GM21423 (cell line): ENCODE measurements around the gene SMIM45.

Source experiments
- ATAC-seq: cut with Tn5 transposase; IDR thresholded peaks from one replicate; pipeline ENCODE4 v1.9.1; 2021; ENCODE audit warnings: mild to moderate bottlenecking, moderate library complexity; ENCODE audit not compliant: unreplicated experiment

The SMIM45 gene

DNA sequence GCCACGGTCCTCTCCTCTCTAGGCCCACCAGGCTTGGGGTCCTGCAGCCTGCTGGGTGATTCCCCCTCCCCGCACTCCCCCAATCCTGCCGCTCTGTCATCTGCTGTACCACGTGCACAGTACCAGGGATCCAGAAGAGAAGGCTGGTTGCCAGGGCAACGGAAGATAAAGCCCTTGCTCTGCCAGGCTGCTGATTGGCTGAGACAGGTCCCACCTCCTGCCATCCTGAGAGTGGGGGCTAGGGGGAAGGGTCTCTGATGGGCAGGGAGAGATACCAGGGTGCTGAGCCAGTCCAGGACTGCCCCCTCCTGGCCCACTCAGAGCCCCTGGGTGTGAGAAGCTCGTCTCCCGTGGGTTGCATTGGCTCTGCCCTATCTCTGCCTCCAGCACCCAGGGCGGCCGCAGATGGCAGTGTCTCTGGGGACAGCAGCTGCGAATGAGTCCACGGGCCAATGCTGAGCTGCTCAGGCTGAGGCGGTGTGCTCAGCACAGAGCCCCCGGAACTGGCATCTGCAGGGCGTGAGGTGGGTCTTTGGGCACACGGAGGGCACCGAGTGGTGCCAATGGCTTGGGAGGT, at the start of gene SMIM45:
SMIM45 (plus strand) TSS at position 253 of the 577 bp plus-strand sequence.
- no peak for ATAC-seq

DNA sequence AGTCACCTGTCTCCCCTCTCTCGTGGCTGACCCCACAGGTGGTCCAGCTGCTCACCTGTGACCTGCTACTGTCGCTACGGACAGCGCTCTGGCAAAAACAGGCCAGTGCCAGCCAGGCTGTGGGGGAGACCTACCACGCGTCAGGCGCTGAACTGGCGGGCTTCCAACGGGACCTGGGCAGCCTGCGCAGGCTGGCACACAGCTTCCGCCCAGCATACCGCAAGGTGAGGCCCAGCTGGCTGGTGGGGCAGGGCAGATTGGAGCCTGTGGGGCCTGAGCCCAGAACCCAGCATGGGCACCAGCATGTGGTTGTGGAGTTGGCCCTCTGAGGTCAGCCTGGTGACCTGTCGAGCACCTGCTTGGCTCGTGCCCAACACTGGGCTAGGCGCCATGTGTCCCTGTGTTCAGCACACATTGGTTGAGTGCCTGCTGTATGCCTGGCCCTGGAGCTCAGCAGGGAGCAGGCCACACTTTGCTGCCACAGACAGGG, 49.0 kb upstream of the SMIM45 start:
- no peak for ATAC-seq

DNA sequence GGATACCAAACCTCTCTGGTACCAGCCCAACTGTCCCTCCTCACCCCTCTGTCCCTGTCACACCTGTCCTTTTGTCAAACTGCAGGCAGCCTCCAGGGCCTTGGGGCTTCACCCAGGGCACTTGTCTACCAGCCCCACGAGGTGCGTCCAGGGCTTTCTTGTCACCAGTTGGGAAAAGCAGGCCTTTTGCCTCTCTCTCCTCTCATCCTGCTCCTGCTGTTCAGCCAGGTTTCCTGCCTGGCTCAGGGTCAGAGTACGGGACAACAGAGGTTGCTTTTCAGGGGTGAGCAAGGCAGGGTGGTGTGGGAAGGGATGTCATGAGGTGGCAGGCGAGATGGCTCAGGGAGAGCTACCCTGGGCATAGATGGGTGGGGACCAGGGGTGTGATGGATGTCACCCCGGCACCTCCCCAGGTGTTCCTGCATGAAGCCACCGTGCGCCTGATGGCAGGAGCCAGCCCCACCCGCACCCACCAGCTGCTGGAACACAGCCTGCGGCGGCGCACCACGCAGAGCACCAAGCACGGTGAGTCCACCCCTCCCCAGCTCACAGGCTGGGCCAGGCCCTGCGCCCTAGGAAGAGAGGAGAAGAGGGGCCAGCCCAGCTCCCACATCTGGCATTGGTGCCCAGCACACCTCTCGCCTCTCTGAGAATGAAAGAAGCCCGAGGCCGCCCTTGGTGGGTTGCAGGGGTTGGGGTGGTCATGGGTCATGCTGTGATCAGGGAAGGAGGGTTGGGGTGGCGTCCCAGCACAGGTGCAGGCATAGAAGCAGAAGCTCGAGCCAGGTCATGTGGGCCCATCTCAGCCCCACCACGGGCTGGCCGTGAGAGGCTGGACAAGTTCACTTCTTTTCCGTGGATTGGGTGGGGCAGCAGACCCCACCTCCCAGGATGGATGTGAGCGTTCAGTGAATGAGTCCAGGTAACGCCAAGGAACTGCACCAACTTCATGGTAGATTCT, 47.2 kb upstream of the SMIM45 start:
- ATAC-seq: no peak

DNA sequence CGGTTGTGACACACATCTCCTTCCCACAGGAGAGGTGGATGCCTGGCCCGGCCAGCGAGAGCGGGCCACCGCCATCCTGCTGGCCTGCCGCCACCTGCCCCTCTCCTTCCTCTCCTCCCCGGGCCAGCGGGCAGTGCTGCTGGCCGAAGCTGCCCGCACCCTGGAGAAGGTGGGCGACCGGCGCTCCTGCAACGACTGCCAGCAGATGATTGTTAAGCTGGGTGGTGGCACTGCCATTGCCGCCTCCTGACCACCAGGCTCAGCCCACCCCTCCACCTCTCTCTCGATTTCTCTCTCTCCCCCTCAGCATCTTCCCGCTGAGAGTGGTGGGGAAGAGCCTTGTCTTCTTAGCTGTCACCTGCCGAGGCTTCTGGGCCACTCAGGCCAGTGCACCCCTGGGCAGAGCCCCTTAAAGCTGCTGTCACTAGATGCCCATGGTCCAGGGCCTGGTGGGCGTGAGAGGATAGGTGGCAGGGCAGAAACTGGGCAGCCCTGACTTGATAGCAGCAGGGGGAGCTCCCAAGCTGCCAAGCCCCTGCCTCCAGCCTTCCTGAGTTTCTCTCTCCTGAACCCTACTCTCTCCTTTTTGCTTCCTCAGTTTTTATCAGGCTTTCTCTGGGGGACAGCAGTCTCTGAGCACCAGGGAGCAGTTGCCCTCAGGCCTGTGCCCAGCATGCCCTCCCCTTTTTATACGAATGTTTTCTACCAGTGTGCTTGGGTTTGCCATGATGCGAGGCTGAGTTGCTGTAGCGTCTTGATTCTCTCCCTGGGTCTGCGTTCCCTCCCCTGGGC, 46.3 kb upstream of the SMIM45 start:
- no peak for ATAC-seq

DNA sequence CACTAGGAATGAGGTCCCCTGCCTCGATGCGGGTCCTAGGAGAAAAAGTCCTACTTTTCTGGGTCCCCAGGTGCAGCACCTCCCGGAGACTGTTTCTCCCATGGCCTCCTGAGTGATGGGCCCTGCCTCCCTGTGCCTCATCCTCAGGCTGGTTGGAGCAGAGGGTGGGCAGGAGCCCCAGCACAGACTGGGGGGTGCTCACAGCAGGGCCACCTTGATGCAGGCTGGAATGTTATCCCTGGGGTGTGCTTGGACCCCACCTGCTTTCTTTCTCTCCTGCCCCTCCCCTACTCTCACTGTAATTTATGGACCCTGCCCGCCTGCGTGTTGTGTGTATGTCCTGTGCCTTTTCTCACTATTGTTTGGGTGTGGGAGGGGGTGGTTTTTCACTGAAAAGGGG, 45.1 kb upstream of the SMIM45 start:
- no peak for ATAC-seq

DNA sequence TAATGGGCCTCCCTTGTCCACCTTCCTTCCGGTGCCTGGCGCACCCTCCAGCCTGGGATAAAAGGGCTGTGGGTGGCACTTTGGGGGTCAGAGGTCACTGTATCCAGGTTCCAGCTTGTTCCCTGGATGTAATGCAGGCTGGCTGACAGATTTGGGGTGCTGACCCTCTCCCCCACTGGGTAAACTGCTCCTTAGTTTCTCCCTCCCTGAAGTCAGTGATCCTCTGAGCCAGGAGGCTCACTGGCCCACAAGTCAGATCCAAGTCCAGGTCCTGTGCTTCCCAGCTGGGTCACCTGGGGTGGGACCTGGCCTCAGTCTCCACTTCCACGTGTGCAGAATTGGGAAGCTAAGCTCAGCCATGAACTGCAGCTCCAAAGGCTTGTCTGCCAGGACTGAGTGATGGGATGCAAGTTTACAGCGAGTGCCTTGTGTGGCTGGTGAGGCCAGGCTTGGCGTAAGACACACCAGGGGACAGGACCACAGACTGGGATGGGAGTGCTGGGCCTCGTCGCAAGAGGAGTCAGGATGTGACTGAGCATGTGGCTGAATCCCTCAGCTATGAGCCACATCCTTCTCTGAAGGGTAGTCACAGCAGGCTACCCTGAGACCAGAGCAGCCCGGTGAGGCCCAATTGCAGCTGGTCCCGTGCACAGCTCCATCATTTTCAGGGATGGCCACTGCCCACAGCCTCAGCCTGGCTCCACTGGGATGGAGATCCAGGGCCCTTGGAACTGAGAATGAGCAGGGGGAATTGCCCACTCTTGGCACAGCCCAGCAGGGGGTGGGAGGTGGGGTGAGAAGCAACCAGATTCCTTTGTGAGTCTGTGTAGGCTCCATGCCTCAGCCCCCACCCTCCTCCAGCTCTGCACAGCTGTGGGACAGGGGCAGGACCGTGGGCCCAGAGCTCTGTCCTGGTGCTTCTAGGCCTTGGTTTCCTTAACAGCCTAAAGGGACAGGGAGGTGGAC, 44.2 kb upstream of the SMIM45 start:
- no peak for ATAC-seq

DNA sequence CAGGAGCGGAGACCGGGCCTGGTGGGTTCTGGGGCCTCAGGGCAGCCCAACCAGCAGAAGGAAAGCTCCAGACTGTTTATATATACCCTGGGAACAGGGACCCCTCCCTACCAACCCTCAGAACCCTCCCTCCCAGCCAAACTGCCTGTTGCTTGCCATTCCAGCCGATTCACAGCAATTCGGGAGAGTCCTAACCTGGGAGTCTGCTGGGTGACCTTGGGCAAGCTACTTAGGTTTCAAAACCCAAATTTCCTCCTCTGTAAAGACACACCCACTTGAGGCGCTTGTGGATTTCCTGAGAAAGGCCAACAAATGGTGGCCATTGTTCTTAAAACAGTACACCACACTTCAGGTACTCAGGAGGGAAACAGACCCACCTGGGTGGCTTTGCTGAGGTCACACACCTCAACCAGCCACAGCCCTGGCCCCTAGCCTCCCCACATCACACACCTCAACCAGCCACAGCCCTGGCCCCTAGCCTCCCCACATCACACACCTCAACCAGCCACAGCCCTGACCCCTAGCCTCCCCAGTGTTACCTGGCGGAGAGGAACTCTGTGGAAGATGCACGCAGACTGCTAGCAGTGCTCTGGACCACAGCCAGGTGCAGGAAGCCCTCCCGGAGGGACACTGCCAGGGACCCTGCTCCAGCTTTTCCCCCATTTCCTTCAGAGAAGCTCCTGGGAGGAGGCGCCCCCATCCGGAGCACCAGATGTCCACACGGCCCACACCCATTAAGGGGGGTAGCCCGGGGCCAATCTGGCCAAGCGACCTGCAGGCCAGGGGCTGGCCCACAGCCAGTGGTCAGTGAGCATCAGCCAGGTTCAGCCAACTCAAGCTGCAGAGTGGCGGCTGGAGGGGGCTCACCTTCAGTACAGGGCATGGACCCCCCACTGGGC, 43.3 kb upstream of the SMIM45 start:
- ATAC-seq: no peak

DNA sequence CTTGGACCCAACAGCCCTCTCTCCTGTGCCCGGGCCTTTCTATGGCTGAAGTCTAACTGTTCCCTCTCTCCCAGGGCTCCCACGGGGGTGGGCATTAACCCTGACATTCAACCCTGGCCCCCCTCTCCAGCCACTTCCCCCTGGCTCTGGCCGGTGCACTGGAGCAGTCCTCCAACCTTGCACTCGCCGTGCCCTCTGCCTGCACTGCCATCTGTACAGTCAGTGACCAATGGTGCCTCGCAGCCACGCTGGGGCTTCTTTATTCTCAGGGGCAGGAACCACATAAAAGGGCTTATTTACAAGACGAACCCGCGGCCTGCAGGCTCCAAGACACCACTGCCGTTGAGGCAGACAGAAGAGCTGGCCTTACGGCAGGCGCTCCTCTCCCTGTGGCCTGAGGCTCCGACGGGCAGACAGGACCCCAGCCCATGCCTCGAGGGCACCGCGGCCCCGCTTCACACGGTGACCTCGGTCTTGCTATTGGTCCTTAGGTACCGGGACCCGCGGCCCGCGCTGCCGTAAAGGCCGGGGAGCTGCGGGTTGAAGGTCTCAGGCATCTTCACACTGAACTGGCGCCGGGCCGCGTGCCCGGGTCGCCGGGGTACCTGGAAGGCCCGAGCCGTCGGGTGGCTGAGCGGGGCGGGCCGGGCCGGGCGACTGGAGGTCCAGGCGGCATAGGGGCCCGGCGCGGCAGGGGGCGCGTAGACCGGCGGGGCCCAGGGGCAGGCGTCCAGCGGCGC, 42.5 kb upstream of the SMIM45 start:
- ATAC-seq: no peak

DNA sequence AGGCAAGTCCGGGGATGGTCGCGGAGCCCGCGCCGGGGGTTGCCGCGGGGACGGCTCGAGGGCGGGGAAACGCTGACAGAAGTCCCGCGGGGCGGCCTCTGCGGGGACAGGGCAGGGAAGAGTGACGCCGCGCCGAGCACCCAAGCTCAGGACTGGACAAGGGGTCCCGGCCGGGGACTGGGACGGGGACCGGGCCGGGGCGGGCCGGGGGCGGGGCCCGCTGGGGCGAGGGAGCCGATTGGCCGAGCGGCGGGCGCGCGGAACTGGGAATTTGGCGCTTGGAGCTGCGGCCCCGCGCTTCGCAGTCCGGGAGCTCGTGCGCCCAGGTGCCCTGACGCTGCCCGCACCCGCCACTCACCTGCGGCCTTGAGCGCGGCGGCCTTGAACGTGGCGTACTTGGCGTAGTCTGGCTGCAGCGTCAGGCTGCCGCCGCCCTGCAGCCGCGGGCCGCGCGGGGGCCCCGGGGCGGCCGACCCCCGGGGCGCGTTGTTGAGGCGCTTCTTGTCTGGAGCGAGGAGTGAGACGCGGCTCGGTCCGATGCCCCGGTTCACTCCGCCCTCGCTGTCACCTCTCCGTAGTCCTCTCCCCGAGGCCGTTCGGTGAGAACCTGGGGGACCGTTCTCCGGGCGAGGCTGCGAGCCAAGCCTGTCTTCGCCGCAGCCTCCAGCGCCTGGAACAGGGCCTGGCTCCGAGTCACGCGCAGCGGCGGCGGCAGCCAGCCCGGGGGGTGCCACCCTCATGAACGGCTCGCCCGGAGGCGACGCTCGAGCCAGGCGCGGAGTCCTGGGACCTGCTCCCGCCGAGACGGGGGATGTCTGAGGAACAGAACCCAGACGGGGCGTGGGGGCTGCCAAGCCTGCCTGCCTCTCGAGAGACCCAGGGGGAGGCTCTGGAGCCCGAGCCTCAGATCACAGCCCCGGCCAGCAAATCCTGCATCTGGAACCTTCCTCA, 41.6 kb upstream of the SMIM45 start:
- ATAC-seq: no peak

DNA sequence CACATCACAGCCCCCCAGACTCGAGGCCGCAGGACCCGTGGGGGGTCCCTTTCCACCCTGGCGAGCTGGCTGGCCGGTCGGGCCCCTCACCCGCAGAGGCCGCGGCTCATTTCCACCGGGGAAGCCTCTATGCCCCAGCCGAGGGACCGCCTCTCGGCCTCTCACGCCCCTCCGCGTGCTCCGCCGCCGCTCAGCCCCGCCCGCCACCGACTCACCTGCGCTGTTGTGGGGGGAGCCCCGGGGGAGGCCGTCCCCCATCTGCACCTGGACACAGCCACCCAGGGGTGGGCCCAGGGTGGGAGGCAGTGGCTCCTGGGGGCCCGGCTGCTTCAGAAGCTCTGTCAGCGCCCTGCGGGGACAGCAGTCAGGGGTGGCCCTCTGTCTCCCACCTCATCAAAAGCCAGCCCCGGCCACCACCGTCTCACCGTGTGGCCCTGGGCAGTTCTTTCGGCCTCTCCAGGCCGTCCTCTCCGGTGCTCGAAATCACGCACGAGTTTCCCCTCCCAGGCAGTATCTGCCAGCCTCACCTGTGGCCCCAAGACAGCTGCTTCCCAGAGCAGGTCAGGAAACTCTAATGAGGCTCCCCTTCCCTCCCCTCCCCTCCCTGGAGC, 40.8 kb upstream of the SMIM45 start:
- ATAC-seq: no peak

DNA sequence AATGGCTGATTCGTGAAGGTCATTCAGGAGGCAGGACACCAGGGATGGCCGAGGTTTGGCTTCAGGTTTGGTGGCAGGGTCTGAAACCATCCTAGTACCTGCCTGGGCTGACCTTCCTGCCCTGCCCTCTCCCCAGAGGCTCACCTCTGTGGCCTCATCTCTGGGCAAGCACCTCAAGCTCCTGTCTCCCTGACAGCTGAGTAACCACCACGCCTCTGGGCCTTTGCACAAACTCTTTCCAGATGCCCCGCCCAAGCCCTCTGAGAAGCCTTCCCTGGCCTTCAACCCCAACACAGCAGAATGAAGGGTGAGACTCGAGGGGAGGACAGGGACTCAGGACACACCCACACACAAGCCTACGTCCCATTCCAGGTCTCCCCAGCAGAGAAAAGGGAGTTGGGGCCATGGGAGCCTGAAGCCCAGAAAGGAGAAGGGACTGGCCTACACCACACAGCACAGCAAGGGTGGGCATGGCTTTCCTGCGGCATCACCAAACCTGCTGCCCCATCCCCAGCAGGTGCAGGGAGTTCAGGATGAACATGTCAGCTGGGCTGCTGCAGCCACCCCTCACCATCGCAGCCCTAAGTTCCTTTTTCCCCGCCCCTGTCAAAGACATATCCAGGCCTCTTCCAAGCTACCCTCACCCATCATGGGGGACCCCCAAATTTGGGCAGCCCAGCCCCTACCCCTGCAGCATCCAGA, 39.5 kb upstream of the SMIM45 start:
- no peak for ATAC-seq

DNA sequence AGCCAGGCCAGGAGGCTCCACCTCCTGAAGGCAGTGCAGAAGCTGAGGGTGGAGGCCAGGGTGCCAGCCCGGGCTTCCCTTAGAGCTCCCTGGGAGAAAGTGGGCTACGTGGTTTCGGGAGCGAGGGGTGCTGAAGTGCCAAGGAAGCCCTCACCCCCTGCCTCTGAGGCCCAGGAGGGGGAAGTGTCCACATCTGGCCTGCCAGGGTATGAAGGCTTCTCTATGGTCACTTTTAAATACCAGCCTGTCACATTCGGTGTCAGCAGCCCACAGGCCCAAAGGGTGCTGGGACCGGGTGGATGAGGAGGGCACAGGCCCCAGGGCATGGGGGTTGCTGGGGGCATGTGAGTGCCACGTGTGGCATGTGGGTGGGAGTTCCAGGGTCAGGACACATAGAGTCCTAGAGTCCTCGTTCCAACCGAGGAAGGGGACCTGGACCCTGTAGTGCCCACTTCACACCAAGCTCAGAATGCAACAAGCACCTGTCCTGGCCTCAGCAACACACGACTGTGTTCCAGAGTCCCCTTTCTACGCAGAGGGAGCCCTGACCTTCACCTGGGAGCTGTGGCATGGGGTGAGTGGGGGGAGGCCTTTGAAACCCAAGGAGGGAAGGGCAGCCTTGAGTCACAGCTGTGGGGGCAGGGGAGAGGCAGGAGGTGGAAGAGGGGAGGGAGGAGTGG, 38.8 kb upstream of the SMIM45 start:
- ATAC-seq: no peak

DNA sequence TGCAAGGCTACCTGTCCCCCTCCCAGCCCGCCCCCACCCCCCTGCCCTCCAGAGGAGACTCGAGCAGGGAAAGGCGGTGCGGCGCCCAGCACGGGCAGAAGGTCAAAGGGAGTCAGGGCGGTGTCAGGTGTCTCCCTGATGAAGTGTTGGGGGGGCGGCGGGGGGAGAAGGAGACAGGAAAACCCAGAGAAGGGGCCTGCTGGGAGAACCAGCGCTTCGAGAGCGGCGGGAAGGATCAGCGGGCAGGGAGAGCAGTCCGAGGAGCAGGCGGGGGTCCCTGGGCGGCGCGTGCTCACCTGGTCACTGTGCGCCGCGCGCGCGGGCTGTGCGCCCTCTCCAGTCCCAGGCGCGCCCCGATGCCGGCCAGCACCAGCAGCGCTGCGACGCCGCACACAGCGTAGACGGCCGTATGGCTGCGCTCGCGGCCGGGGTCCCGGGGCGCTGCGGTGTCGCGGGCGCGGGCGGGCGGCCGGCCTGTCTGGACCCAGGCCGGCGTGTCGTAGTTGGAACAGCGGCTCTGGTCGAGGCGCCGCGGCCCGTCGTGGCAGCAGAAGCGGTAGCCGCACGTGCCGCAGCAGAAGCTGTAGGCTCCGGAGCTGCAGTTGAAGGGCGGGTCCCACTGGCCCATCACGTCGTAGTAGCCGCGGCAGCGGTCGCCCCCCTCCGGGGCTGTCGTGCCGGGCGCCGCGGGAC, 38.0 kb upstream of the SMIM45 start:
- ATAC-seq: no peak

DNA sequence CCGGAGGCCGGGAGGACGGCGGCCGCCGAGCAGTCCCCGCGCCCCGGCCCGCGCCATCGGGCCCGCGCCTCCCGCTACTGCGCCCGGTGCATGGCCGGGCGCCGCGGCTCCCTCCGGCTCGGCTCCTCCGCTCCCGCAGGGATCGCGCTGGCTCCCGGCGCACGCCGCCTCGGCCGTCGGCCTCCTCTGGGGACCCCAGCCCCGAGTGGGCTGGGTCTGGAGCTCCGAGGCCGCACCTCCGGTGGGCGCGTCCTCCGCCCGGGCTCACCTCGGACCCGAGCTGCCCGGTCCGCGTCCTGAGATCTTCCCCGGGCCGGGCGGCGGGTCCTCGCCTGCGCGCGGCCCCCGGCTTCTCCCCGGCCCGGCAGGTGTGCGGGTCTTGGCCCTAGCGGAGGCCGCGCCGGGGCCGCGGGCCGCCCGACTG, 37.3 kb upstream of the SMIM45 start:
- ATAC-seq: no peak
